Spleen (tissue), 7 donors: ENCODE data around the gene ITIH3.

ENCODE experiments used
- POLR2A ChIP-seq, 3 donors: fragments of 450-650 bp; IDR thresholded peaks; one replicate each; pipeline ENCODE4 v1.5.1; 2017; ENCODE audit warnings: antibody characterized with exemption in 3 of 3, mild to moderate bottlenecking in 1 of 3
- POLR2AphosphoS5 ChIP-seq, 3 donors: sonication (generic); formaldehyde crosslinking; IDR thresholded peaks; one replicate each; pipeline ENCODE4 v1.5.1; 2017; ENCODE audit warnings: antibody characterized with exemption in 3 of 3
- TF ChIP-seq, protein P1 (sequence below), 11 experiments: fragments of 200-600 bp in 7 of 11; fragments of 450-650 bp in 4 of 11; sonication (generic) in 4 of 11; IDR thresholded peaks in 8 of 11; conservative IDR thresholded peaks in 3 of 11; 1 replicate in 7 of 11; 2 replicates in 4 of 11; pipeline versions ENCODE4 v1.4.0 to v1.8.0; 2016 to 2021; ENCODE audit warnings: antibody characterized with exemption in 11 of 11, inconsistent platforms in 4 of 11, mild to moderate bottlenecking in 1 of 11
- donor health status: DM: no; HTN: no; CAD: no; lungs with moderate emphysema.
- donor health status: DM: no; HTN: no; CAD: no.
- donor health status: DM: no; HTN: no; CAD: no.

DNA sequence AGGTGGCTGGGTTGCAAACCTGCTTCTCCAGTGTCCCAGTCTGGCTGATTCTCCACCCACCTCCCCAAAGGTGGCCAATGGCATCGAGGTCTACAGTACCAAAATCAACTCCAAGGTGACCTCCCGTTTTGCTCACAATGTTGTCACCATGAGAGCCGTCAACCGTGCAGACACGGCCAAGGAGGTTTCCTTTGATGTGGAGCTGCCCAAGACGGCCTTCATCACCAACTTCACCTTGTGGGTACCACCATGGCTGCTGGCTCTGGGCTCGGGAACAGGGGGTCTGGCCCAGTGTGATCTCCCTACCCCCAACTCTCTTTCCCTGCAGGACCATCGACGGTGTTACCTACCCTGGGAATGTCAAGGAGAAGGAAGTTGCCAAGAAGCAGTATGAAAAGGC, 1.8 kb downstream of the ITIH3 start:
- TF ChIP-seq, protein P1, sequence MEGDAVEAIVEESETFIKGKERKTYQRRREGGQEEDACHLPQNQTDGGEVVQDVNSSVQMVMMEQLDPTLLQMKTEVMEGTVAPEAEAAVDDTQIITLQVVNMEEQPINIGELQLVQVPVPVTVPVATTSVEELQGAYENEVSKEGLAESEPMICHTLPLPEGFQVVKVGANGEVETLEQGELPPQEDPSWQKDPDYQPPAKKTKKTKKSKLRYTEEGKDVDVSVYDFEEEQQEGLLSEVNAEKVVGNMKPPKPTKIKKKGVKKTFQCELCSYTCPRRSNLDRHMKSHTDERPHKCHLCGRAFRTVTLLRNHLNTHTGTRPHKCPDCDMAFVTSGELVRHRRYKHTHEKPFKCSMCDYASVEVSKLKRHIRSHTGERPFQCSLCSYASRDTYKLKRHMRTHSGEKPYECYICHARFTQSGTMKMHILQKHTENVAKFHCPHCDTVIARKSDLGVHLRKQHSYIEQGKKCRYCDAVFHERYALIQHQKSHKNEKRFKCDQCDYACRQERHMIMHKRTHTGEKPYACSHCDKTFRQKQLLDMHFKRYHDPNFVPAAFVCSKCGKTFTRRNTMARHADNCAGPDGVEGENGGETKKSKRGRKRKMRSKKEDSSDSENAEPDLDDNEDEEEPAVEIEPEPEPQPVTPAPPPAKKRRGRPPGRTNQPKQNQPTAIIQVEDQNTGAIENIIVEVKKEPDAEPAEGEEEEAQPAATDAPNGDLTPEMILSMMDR (IDR thresholded peaks at IDR 0.05 in 8 of 11, conservative IDR thresholded peaks at IDR 0.05 in 3 of 11): no peak
- TF ChIP-seq POLR2A (IDR thresholded peaks at IDR 0.05): no peak
- no peak for TF ChIP-seq POLR2AphosphoS5 (IDR thresholded peaks at IDR 0.05)
